ES-I3 (cell line): Measurements from ENCODE around the gene ERI3.

Experiments
- H3K36me3 ChIP-seq: 2 replicates; pipeline ENCODE4 v1.6.1; 2013; ENCODE audit warnings: mild to moderate bottlenecking, low read length, control low read depth, moderate library complexity; ENCODE audit not compliant: insufficient read depth
- H3K4me1 ChIP-seq: 2 replicates; pipeline ENCODE4 v1.6.1; 2013; ENCODE audit warnings: mild to moderate bottlenecking, control low read depth, low read length; ENCODE audit not compliant: insufficient read depth
- H3K9ac ChIP-seq: 2 replicates; pipeline ENCODE4 v1.6.1; 2013; ENCODE audit warnings: low read depth, mild to moderate bottlenecking, low read length, moderate library complexity
- H3K9me3 ChIP-seq: 2 replicates; pipeline ENCODE4 v1.6.1; 2013; ENCODE audit warnings: mild to moderate bottlenecking, low read length, moderate library complexity; ENCODE audit not compliant: control insufficient read depth, insufficient read depth

Gene ERI3

DNA sequence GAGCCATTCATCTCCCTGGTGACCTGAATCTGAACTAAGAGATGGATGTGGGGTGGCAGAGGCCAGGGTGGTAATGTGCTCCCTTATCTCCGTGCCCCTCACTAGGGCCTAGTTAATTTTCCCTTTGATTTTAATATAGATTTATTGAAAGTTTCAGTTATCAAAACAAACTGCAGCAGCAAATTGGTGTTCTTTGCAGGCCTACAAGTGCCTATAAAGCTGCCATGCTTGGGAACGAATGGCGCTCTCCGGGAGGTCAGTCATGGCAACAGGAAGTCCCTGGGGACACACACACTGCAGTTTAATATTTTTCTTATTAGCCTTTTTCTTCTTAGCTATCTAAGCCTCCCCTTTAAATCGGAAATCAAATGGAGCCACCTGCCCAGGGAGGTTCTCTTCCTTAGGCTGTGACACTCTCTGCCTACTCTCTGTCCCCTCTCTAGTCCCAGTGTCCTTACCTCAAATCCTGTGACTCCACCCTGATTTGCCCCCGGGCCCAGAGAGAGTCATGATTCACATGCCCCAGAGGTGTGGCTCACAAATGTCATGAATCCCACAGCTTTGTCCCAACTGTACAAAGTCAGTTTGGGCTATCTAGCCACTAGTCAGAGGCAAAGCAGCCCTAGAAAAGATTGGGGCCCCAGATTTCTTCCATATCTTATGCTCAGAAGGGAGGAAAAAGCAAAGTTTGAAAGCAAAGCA, 4.3 kb upstream of the ERI3 start:
- peaks cover 11% of the 10 kb centered on the region; the same call in 1 of the 2 replicates for H3K4me1 ChIP-seq
- H3K9ac ChIP-seq = no peak overlapping the region
- no peaks in the 10 kb centered on the region for H3K9me3 ChIP-seq
- H3K36me3 ChIP-seq = no peaks in the 10 kb centered on the region

DNA sequence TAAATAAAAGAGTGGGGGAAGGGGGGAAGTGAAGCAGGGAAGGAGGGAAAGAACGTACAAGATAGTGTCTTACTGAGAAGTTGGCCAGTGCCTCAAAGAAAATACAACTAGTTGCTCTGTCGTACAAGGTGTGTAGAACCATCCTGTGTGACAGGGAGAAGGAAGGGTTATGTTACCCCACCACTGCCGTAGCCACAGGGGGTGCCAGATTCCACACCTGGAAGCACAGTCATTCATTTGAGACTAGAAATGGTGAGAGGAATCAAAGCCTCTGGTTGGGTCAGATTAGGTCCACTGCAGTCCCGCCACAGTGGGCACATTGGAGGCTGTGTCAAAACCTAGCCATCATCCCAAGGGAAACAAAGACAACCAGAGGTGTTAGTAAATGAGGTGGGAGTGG, 2.7 kb upstream of the ERI3 start:
- peaks cover 11% of the 10 kb centered on the region; the same call in 1 of the 2 replicates for H3K4me1 ChIP-seq
- H3K9me3 ChIP-seq = no peaks in the 10 kb centered on the region
- no peak overlapping the region for H3K9ac ChIP-seq
- no peaks in the 10 kb centered on the region for H3K36me3 ChIP-seq

DNA sequence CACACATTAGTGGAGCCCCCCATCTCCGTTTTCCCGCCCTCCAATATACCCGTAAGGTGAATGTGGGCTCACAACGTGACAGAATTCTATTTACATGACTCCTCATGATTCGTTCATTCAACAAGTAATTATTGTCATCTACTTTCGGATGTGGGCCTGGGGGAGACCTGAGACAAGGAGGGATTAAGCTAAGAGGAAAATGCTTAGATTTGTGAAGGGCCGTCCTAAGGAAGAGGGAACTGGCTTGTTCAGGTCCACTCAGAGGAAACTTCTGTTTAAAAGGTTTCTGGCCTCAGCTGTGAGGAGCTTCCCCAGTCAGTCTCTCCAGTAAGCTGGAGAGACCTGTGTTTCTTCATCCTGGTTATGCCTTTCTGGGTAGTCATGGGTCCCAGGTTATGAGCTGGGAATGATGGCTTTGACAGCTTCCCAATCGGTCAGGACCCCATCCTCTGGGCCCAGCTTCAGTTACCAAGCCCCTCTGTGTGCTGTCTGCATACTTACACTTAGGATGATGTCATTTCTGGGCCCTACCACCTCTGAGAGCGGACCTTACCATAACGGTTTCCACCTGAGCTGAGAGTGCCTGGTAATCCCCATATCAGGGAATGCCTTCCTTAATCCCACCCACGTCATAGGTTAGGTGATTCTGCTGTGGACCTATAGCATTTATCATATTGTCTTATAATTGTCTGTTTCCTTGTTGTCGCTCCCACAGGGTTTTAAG, 687 bp upstream of the ERI3 start:
- Histone ChIP-seq H3K9me3 (no peaks in the 10 kb centered on the region), H3K36me3 (no peaks in the 10 kb centered on the region), H3K4me1 (peaks cover 11% of the 10 kb centered on the region; the same call in 1 of the 2 replicates), H3K9ac (peak overlapping the region; percentile 67)

DNA sequence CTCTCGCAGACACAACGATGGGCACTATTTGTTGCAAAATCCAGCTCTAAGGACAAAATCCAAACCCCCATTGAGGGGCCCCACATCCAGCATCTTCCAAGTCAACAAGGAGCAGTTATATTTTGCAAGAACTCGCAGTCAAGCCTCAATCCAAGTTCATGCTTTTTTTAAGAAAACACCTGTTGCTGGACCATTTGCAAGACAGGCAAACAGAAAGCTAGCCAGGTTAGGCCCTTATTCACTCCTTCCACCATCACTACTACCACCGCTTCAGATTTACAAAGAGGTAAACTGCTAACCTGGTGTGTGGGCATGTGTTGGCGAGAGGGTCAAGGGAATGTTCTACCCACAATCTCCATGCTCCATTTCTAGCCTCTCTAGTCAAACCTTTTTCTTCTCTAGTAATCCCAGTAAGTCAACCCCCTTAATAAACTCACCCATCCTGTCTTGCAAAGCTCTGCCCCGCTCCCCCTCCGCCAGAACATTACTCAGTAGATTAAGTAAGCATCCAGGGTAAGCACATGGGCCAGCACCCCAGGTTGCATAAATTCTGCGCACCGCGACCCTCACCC, 703 bp downstream of the ERI3 start:
- H3K9me3 ChIP-seq = no peaks in the 10 kb centered on the region
- H3K4me1 ChIP-seq = peaks cover 4% of the 10 kb centered on the region; the same call in 1 of the 2 replicates
- H3K36me3 ChIP-seq = no peaks in the 10 kb centered on the region
- peak overlapping the region; percentile 67 for H3K9ac ChIP-seq

DNA sequence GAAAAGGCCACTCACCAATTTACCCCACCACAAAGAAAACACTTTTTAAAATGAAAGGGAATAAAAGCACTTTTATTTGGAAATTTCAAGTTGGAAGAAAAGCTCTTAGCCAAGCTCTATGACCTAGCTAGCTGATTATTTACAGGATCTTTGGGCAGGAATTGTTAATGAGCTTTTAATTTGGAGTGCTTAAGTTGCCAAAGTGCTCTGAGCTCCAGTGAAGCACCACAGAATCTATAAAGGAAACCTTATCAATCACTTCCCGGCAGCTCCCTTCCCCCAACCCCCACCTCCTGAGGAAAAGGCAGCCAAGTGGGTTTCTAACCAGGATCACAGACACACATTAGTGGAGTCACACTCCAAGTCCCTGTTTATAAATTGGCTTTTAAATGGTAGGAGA, 1.5 kb downstream of the ERI3 start:
- Histone ChIP-seq H3K9ac (no peak overlapping the region), H3K36me3 (no peaks in the 10 kb centered on the region), H3K9me3 (no peaks in the 10 kb centered on the region), H3K4me1 (peaks cover 5% of the 10 kb centered on the region)

DNA sequence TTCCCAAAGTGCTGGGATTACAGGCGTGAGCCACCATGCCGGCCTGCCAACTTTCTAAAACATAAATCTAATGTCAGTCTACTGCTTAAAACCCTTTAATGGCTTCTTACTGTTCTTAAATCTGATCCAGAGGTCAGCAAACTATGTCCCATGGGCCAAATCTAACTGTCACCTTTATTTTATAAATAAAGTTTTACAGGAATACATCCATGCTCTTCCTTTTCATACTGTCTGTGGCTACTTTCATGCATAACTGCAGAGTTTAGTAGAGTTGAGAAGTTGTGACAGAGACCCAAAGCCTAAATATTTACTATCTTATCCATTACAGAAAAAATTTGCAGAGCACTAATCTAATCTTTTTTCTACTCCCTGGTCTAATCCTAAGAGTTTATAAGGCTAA, 3.8 kb downstream of the ERI3 start:
- H3K9ac ChIP-seq = no peak overlapping the region
- H3K9me3 ChIP-seq = no peaks in the 10 kb centered on the region
- H3K4me1 ChIP-seq = peaks cover 14% of the 10 kb centered on the region
- no peaks in the 10 kb centered on the region for H3K36me3 ChIP-seq

DNA sequence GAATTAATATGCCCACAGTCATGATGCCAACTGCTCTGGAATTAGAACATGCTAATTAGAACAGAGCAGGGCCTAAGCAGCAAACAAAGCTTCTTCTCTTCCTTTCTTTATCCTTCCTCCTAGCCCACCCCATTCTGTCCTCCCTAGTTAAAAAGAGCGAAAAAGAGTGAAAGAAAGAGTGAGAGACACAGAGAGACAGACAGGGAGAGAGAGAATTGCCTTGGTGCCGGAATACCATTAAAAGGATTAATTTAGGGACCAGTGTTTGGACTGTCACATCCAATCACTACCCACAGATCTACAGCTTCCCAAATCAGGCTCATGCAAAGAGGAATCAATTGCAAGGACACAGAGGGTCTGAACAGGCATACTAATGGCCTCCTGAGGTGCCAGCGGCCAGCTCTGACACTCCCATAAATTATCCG, 7.0 kb downstream of the ERI3 start:
- Histone ChIP-seq H3K9ac (no peak overlapping the region), H3K4me1 (peaks cover 10% of the 10 kb centered on the region; the same call in 1 of the 2 replicates), H3K36me3 (no peaks in the 10 kb centered on the region; the same call in 1 of the 2 replicates), H3K9me3 (no peaks in the 10 kb centered on the region)

DNA sequence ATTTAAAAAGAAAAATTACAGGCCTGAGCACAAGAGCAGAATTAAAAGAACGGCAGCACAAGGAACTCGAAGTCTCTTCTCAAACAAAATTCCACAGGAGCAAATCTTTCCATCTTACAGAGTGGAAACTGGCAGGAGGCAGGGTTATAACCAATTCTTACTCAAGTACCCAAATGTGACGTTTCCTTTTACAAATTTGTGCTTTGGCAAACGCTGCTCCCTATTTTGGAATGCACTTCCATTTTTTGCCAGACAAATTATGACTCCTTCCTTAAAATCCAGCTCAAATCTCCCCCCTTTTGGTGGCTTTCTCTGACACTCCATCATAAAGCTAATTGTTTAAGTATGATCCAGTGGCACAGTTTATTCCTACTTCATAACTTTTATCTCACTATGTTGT, 7.8 kb downstream of the ERI3 start:
- H3K36me3 ChIP-seq = no peaks in the 10 kb centered on the region; the same call in 1 of the 2 replicates
- H3K9me3 ChIP-seq = no peaks in the 10 kb centered on the region
- no peak overlapping the region for H3K9ac ChIP-seq
- peaks cover 10% of the 10 kb centered on the region; the same call in 1 of the 2 replicates for H3K4me1 ChIP-seq

DNA sequence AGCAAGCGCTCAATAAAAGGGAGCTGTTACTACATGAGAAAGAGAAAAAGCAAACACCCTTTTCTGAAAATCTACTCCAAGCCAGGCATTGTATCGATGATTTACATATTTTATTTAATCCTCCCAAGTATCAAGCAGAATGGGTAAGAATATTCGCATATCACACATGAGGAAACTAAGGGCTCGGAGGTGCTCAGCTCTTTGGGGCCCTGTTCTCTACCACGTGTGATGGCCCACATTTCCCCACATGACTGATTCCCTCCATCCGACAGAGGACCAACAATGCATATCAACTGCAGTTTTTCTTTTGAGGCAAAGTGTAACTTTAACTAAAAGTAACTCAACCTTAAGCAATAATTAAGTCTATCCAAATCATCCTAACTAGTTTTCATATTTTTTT, 8.2 kb downstream of the ERI3 start:
- Histone ChIP-seq H3K9ac (no peak overlapping the region), H3K9me3 (no peaks in the 10 kb centered on the region), H3K4me1 (peaks cover 10% of the 10 kb centered on the region; the same call in 1 of the 2 replicates), H3K36me3 (no peaks in the 10 kb centered on the region; the same call in 1 of the 2 replicates)

DNA sequence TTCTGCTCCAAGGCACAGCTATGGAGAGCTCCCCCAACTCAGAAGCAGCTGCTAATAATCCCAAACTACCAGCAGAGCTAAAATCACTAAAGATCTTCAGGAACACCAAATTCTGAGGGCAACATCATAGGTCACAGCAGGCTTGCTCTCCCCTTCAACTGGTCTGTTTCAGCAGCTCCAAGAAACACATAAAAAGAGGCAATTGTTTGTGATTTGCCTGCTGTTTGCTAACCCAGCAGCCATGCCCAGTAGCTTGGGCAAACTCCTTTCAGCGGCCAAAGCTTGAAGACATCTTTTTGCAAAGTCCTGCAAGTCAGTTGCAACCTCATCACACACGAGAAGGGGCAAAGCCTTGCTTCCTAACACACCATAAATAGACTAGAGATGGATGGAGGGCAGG, 8.9 kb downstream of the ERI3 start:
- H3K9ac ChIP-seq = no peak overlapping the region
- H3K9me3 ChIP-seq = no peaks in the 10 kb centered on the region
- H3K36me3 ChIP-seq = no peaks in the 10 kb centered on the region; the same call in 1 of the 2 replicates
- peaks cover 10% of the 10 kb centered on the region; the same call in 1 of the 2 replicates for H3K4me1 ChIP-seq

DNA sequence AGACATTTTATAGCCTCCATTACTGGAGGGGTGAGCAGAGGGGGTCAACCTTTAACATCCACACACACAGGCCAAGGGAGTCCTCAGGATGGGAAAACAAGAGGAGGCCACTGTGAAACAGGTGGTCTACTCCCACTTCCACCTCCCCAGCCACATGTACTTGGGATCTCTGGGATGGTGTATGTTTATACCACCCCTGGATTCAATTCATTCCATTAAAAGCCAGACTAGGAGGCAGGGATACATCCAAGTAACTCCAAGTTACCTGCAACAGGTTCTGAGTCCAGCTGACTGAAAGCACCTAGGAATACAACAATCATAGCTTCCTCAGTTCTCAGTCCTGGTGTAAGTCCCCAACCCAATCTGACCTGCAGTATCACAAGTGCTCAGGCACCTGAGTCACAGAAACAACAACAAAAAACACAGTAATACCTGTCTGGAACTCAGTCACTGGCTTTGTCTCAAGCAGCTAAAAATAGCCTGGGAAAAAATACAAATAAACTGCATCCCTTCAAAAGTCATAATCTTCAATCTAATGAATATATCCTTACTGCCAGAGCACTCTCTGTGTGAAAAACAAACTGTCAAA, 9.8 kb downstream of the ERI3 start:
- H3K4me1 ChIP-seq = peaks cover 11% of the 10 kb centered on the region; the same call in 1 of the 2 replicates
- no peak overlapping the region for H3K9ac ChIP-seq
- H3K36me3 ChIP-seq = no peaks in the 10 kb centered on the region; the same call in 1 of the 2 replicates
- no peaks in the 10 kb centered on the region for H3K9me3 ChIP-seq

DNA sequence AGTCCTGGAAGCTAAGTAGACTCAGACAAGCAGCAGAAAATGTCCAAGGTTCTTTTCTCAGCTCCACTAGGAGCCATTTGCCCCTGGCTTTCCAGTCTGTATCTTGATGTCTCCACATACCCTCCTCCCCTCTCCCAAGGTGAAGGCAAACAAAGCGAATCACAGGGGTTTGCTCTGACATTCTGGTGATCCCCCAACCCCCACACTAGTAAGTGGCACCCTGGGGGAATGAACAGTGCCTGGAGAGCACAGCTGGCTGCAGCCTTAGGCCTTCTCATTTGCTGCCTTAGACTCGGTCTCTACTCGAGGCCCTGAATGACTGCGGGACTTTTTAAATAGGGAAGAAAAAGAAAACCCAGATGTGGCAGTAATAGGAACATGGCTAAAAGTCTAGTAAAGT, 15.3 kb downstream of the ERI3 start:
- H3K9me3 ChIP-seq = no peaks in the 10 kb centered on the region
- no peak overlapping the region for H3K9ac ChIP-seq
- H3K4me1 ChIP-seq = 0 out of 2 replicates have a peak, but pooled peaks cover 10% of the 10 kb centered on the region
- H3K36me3 ChIP-seq = peaks cover 5% of the 10 kb centered on the region

DNA sequence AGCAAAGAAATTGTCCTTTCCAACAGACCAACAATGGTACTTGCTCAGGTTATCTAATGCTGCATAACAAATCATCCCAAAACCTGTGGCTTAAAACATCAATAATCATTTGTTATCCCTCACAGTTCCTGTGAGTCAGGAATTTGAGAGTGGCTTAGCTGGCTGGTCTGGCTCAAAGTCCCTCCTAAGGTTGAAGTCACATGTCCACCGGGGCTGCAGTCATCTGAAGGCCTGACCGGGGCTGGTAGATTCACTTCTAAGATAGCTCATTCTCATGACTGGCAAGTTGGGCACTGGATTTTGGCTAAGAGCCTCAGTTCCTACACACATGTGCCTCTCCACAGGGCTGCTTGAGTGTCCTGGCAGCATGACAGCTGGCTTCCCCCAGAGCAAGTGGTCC, 16.9 kb downstream of the ERI3 start:
- Histone ChIP-seq H3K9me3 (no peaks in the 10 kb centered on the region), H3K4me1 (0 out of 2 replicates have a peak, but pooled peaks cover 10% of the 10 kb centered on the region), H3K9ac (no peak overlapping the region), H3K36me3 (peaks cover 5% of the 10 kb centered on the region)

DNA sequence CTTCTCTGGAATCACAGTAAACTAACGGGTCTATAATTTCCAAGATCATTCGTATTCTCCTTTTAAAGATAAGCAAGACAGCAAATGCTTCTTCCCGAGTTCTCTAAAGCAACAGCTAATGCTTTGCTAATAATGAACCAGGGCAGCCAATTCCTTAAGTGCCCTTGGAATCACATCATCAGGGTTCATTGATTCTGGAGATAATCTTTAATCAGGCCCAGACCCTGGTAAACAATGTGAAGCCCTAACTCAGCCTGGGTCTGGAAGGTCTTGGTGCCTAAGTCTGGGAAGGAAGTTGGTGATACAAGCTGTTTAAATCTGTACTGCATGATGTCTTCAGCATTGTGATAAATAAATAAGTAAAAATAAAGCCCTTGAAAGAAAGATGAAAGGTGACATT, 18.4 kb downstream of the ERI3 start:
- Histone ChIP-seq H3K9ac (no peak overlapping the region), H3K4me1 (0 out of 2 replicates have a peak, but pooled peaks cover 10% of the 10 kb centered on the region), H3K36me3 (peaks cover 5% of the 10 kb centered on the region), H3K9me3 (no peaks in the 10 kb centered on the region)
